ENCODE measurements around the gene TOX2. TPM values are rescaled to one million over a fixed set of nuclear protein-coding genes. Genes with fewer than 3 reads are reported as not detected.

Gene TOX2
- total and polyA plus RNA-seq, 2 of the 8 experiments (the other 6 are each of a cell fraction or from before 2014, with no cell fraction given), result 1.8 to 3.4 TPM

GRCh38 chr20:43938932-43939761 is 24.5 kb downstream of the TOX2 start (continued):
- TF ChIP-seq ATF2 (IDR thresholded peaks at IDR 0.05; ENCODE audit: low read length), result no peak
- no peak for TF ChIP-seq BCL11A (IDR thresholded peaks at IDR 0.05; ENCODE audit: low read depth in 2 of 2, low read length in 2 of 2)

All from H1 (cell line).